SK-N-SH treated with all-trans-retinoic acid at 6 μM for 48 hours (cell line): Measurements from ENCODE around the gene PM20D1.

Experiments
- ATAC-seq: fragments of 200-7000 bp; cut with Tn5 transposase; 3 replicates; pipeline ENCODE4 v1.9.1; 2020; ENCODE audit warnings: mild to moderate bottlenecking, moderate library complexity
- ARNTL ChIP-seq: fragments of 450-650 bp; formaldehyde crosslinking; IDR thresholded peaks from 2 replicates; pipeline ENCODE4 v1.5.0; 2020; ENCODE audit warnings: low read depth, mild to moderate bottlenecking, moderate library complexity, borderline replicate concordance
- BACH2 ChIP-seq: fragments of 250-450 bp; sonication (Bioruptor Pico); IDR thresholded peaks from 2 replicates; pipeline ENCODE4 v1.9.0; 2021; ENCODE audit warnings: mild to moderate bottlenecking, borderline replicate concordance
- CREB5 ChIP-seq: fragments of 250-450 bp; sonication (Bioruptor Pico); IDR thresholded peaks from 2 replicates; pipeline ENCODE4 v1.5.1; 2020; ENCODE audit warnings: low read depth, mild to moderate bottlenecking, moderate library complexity
- CSDC2 ChIP-seq: fragments of 250-450 bp; sonication (Bioruptor Pico); IDR thresholded peaks from 2 replicates; pipeline ENCODE4 v1.5.0; 2020; ENCODE audit warnings: mild to moderate bottlenecking, moderate library complexity
- CSRNP3 ChIP-seq: fragments of 250-450 bp; sonication (Bioruptor Pico); IDR thresholded peaks from 2 replicates; pipeline ENCODE4 v1.5.1; 2021; ENCODE audit warnings: mild to moderate bottlenecking, moderate library complexity
- ESRRG ChIP-seq: fragments of 250-450 bp; sonication (Bioruptor Pico); IDR thresholded peaks from 2 replicates; pipeline ENCODE4 v1.6.1; 2021; ENCODE audit warnings: mild to moderate bottlenecking
- GLIS3 ChIP-seq: fragments of 250-450 bp; sonication (Bioruptor Pico); IDR thresholded peaks from 2 replicates; pipeline ENCODE4 v1.5.0; 2020; ENCODE audit warnings: mild to moderate bottlenecking, moderate library complexity
- ISL1 ChIP-seq: fragments of 250-450 bp; sonication (Bioruptor Pico); IDR thresholded peaks from 2 replicates; pipeline ENCODE4 v2.1.2; 2022; ENCODE audit warnings: mild to moderate bottlenecking, moderate library complexity
- OSR1 ChIP-seq: fragments of 250-450 bp; sonication (Bioruptor Pico); IDR thresholded peaks from 2 replicates; pipeline ENCODE4 v1.8.0; 2022; ENCODE audit warnings: moderate library complexity, mild to moderate bottlenecking, inconsistent platforms
- PATZ1 ChIP-seq: fragments of 250-450 bp; sonication (Bioruptor Pico); IDR thresholded peaks from 2 replicates; pipeline ENCODE4 v1.8.0; 2020; ENCODE audit warnings: mild to moderate bottlenecking, moderate library complexity, borderline replicate concordance
- POU6F1 ChIP-seq: fragments of 250-450 bp; sonication (Bioruptor Pico); IDR thresholded peaks from 2 replicates; pipeline ENCODE4 v1.8.0; 2021; ENCODE audit warnings: low read depth, mild to moderate bottlenecking, moderate library complexity, borderline replicate concordance
- RARB ChIP-seq: fragments of 250-450 bp; sonication (Bioruptor Pico); IDR thresholded peaks from 2 replicates; pipeline ENCODE4 v1.8.0; 2021; ENCODE audit warnings: mild to moderate bottlenecking, moderate library complexity
- SNAI2 ChIP-seq: fragments of 250-450 bp; sonication (Bioruptor Pico); IDR thresholded peaks from 2 replicates; pipeline ENCODE4 v1.5.0; 2020; ENCODE audit warnings: mild to moderate bottlenecking, moderate library complexity
- TCF4 ChIP-seq: fragments of 250-450 bp; sonication (Bioruptor Pico); IDR thresholded peaks from 2 replicates; pipeline ENCODE4 v1.8.0; 2021; ENCODE audit warnings: mild to moderate bottlenecking, moderate library complexity, borderline replicate concordance
- TOX ChIP-seq: fragments of 250-450 bp; sonication (Bioruptor Pico); IDR thresholded peaks from 2 replicates; pipeline ENCODE4 v1.8.0; 2021; ENCODE audit warnings: mild to moderate bottlenecking, moderate library complexity, borderline replicate concordance
- ZC3H10 ChIP-seq: fragments of 250-450 bp; sonication (Bioruptor Pico); IDR thresholded peaks from 2 replicates; pipeline ENCODE4 v1.5.1; 2021; ENCODE audit warnings: mild to moderate bottlenecking, moderate library complexity
- ZFP3 ChIP-seq: fragments of 250-450 bp; sonication (Bioruptor Pico); IDR thresholded peaks from 2 replicates; pipeline ENCODE4 v1.5.0; 2020; ENCODE audit warnings: mild to moderate bottlenecking, moderate library complexity
- ZFP30 ChIP-seq: fragments of 450-650 bp; formaldehyde crosslinking; IDR thresholded peaks from 2 replicates; pipeline ENCODE4 v1.5.0; 2022; ENCODE audit warnings: mild to moderate bottlenecking, moderate library complexity
- ZNF565 ChIP-seq: fragments of 450-650 bp; formaldehyde crosslinking; conservative IDR thresholded peaks from 2 replicates; pipeline ENCODE4 v1.5.0; 2020; ENCODE audit warnings: low read depth, mild to moderate bottlenecking, moderate library complexity
- ZNF70 ChIP-seq: fragments of 450-650 bp; formaldehyde crosslinking; IDR thresholded peaks from 2 replicates; pipeline ENCODE4 v1.5.0; 2020; ENCODE audit warnings: mild to moderate bottlenecking, moderate library complexity
- ZNF8 ChIP-seq: fragments of 450-650 bp; formaldehyde crosslinking; IDR thresholded peaks from 2 replicates; pipeline ENCODE4 v1.5.0; 2020; ENCODE audit warnings: mild to moderate bottlenecking, moderate library complexity

PM20D1 gene

GRCh38 chr1:205797168-205797567, 52.8 kb downstream of the PM20D1 start (continued):
- TF ChIP-seq GLIS3 (CRISPR knock-in tag) (no peak), TOX (no peak), PATZ1 (CRISPR knock-in tag) (no peak), BACH2 (no peak), TCF4 (CRISPR knock-in tag) (no peak)

GRCh38 chr1:205794011-205794730, 55.8 kb downstream of the PM20D1 start:
- no peak for TF ChIP-seq PATZ1 (CRISPR knock-in tag)
- no peak for TF ChIP-seq ZC3H10 (CRISPR knock-in tag)
- no peak for TF ChIP-seq TCF4 (CRISPR knock-in tag)
- no peak for TF ChIP-seq POU6F1 (CRISPR knock-in tag)
- no peak for TF ChIP-seq OSR1
- no peak for TF ChIP-seq ZFP3 (CRISPR knock-in tag)
- TF ChIP-seq ZNF70 (CRISPR knock-in tag), result no peak
- no peak for TF ChIP-seq ESRRG
- TF ChIP-seq ZNF565 (CRISPR knock-in tag), result no peak
- no peak for TF ChIP-seq CREB5 (CRISPR knock-in tag)
- TF ChIP-seq CSDC2, result no peak
- no peak for TF ChIP-seq GLIS3 (CRISPR knock-in tag)
- TF ChIP-seq CSRNP3 (CRISPR knock-in tag), result no peak
- no peak for TF ChIP-seq ZFP30
- no peak for TF ChIP-seq ISL1 (CRISPR knock-in tag)
- TF ChIP-seq SNAI2 (CRISPR knock-in tag), result no peak
- no peak for TF ChIP-seq RARB (CRISPR knock-in tag)
- ATAC-seq, result no peak

- no peak for TF ChIP-seq TOX
- no peak for TF ChIP-seq ESRRG
- TF ChIP-seq ZNF565 (CRISPR knock-in tag), result no peak
- TF ChIP-seq CSRNP3 (CRISPR knock-in tag), result no peak
- TF ChIP-seq CSDC2, result no peak
- TF ChIP-seq TCF4 (CRISPR knock-in tag), result no peak
- TF ChIP-seq ARNTL (CRISPR knock-in tag), result no peak
- TF ChIP-seq ZFP30, result no peak
- no peak for TF ChIP-seq ZFP3 (CRISPR knock-in tag)
- TF ChIP-seq ZNF8, result no peak
- TF ChIP-seq ZNF70 (CRISPR knock-in tag), result no peak
- no peak for TF ChIP-seq ISL1 (CRISPR knock-in tag)
- no peak for TF ChIP-seq ZC3H10 (CRISPR knock-in tag)
- TF ChIP-seq POU6F1 (CRISPR knock-in tag), result no peak
- ATAC-seq, result no peak
These were observed 56.8 kb downstream of the PM20D1 start for GRCh38 chr1:205792961-205793673.
